ENCODE data around the gene PKLR.

The PKLR gene

GRCh38 chr1:155313261-155313660 lies 12.0 kb upstream of the PKLR start:
- Histone ChIP-seq H3K36me3 (ENCODE audit: control insufficient read depth, insufficient read depth, low read length) (peaks cover 20% of the 10 kb centered on the region), H3K4me3 (replicated peaks; ENCODE audit: low read depth, low read length) (no peak overlapping the region), H3K27me3 (replicated peaks; ENCODE audit: control insufficient read depth, insufficient read depth, low read length) (no peaks in the 10 kb centered on the region)
- no peak for TF ChIP-seq CTCF (IDR thresholded peaks at IDR 0.05; ENCODE audit: insufficient read depth, low read length, poor library complexity, severe bottlenecking)
- no peak for DNase-seq (ENCODE audit: extremely low read depth, insufficient read length)

- Histone ChIP-seq H3K27me3 (replicated peaks; ENCODE audit: control insufficient read depth, insufficient read depth, low read length) (no peaks in the 10 kb centered on the region), H3K4me3 (replicated peaks; ENCODE audit: low read depth, low read length) (peak overlapping the region; percentile 88), H3K36me3 (ENCODE audit: control insufficient read depth, insufficient read depth, low read length) (peaks cover 12% of the 10 kb centered on the region)
- TF ChIP-seq CTCF (IDR thresholded peaks at IDR 0.05; ENCODE audit: insufficient read depth, low read length, poor library complexity, severe bottlenecking): no peak
- no peak for DNase-seq (ENCODE audit: extremely low read depth, insufficient read length)
These were observed 8.3 kb upstream of the PKLR start for GRCh38 chr1:155309423-155310021.

GRCh38 chr1:155308493-155309422 lies 7.5 kb upstream of the PKLR start, which contains the start of gene FDPS:
TSS of gene FDPS (plus strand) at chr1:155308866. CDS start at chr1:155309790, 924 bp downstream.
- Histone ChIP-seq H3K36me3 (ENCODE audit: control insufficient read depth, insufficient read depth, low read length) (peaks cover 12% of the 10 kb centered on the region), H3K27me3 (replicated peaks; ENCODE audit: control insufficient read depth, insufficient read depth, low read length) (no peaks in the 10 kb centered on the region), H3K4me3 (replicated peaks; ENCODE audit: low read depth, low read length) (peak within 1 kb of the TSS; percentile 88)
- peak; percentile 99 for DNase-seq (ENCODE audit: extremely low read depth, insufficient read length)
- TF ChIP-seq CTCF (IDR thresholded peaks at IDR 0.05; ENCODE audit: insufficient read depth, low read length, poor library complexity, severe bottlenecking): no peak

GRCh38 chr1:155307247-155307740 lies 6.1 kb upstream of the PKLR start:
- Histone ChIP-seq H3K4me3 (replicated peaks; ENCODE audit: low read depth, low read length) (no peak overlapping the region), H3K27me3 (replicated peaks; ENCODE audit: control insufficient read depth, insufficient read depth, low read length) (no peaks in the 10 kb centered on the region), H3K36me3 (ENCODE audit: control insufficient read depth, insufficient read depth, low read length) (peaks cover 7% of the 10 kb centered on the region)
- peak; percentile 39 for TF ChIP-seq CTCF (IDR thresholded peaks at IDR 0.05; ENCODE audit: insufficient read depth, low read length, poor library complexity, severe bottlenecking)
- DNase-seq (ENCODE audit: extremely low read depth, insufficient read length): no peak

- DNase-seq (ENCODE audit: extremely low read depth, insufficient read length): no peak
- no peak for TF ChIP-seq CTCF (IDR thresholded peaks at IDR 0.05; ENCODE audit: insufficient read depth, low read length, poor library complexity, severe bottlenecking)
- Histone ChIP-seq H3K36me3 (ENCODE audit: control insufficient read depth, insufficient read depth, low read length) (no peaks in the 10 kb centered on the region), H3K4me3 (replicated peaks; ENCODE audit: low read depth, low read length) (no peak overlapping the region), H3K27me3 (replicated peaks; ENCODE audit: control insufficient read depth, insufficient read depth, low read length) (no peaks in the 10 kb centered on the region)
These were observed 4.7 kb upstream of the PKLR start for GRCh38 chr1:155305881-155306391.
